ENCODE data around the gene STAT5B. TPM values are rescaled to one million over a fixed set of nuclear protein-coding genes. Genes with fewer than 3 reads are reported as not detected.

The STAT5B gene
- total and polyA plus RNA-seq, 2 of the 13 experiments (the other 11 are each of a cell fraction or from before 2014, with no cell fraction given), result 21.0 to 42.8 TPM

GRCh38 chr17:42193969-42194899, 82.0 kb downstream of the STAT5B start, which contains the start of gene GHDC (continued):
- TF ChIP-seq HOXD1 (CRISPR knock-in tag; IDR thresholded peaks at IDR 0.05), result peak; percentile 63; the same call in 1 of the 2 replicates
- TF ChIP-seq ZNF709 (CRISPR knock-in tag; IDR thresholded peaks at IDR 0.05), result peak; percentile 84
- TF ChIP-seq ZNF841 (CRISPR knock-in tag; IDR thresholded peaks at IDR 0.05; ENCODE audit: borderline replicate concordance), result no peak
- no peak for TF ChIP-seq TIGD3 (CRISPR knock-in tag; IDR thresholded peaks at IDR 0.05; ENCODE audit: borderline replicate concordance)
- 0 out of 2 replicates have a peak, but pooled peaks have one; percentile 53 for TF ChIP-seq ZNF670 (CRISPR knock-in tag; IDR thresholded peaks at IDR 0.05; ENCODE audit: borderline replicate concordance)
- TF ChIP-seq GABPA (IDR thresholded peaks at IDR 0.05; ENCODE audit: low read depth, low read length), result peak; percentile 62
- TF ChIP-seq GABPA (CRISPR knock-in tag; IDR thresholded peaks at IDR 0.05; ENCODE audit: low read depth), result peak; percentile 92
- no peak for TF ChIP-seq FOXO4 (CRISPR knock-in tag; conservative IDR thresholded peaks at IDR 0.05)
- TF ChIP-seq CREM (IDR thresholded peaks at IDR 0.05), result no peak
- TF ChIP-seq CREM (CRISPR knock-in tag; IDR thresholded peaks at IDR 0.05), result no peak
- TF ChIP-seq TAF1 (CRISPR knock-in tag; IDR thresholded peaks at IDR 0.05), result peak; percentile 78; the same call in 1 of the 2 replicates
- TF ChIP-seq ZNF678 (CRISPR knock-in tag; IDR thresholded peaks at IDR 0.05), result no peak
- TF ChIP-seq KDM1A (CRISPR knock-in tag; IDR thresholded peaks at IDR 0.05), result 0 out of 2 replicates have a peak, but pooled peaks have one; percentile 10
- peak; percentile 97; the same call in 1 of the 2 replicates for TF ChIP-seq ZBTB7A (CRISPR knock-in tag; IDR thresholded peaks at IDR 0.05)
- peak; percentile 47 for TF ChIP-seq ZNF331 (CRISPR knock-in tag; IDR thresholded peaks at IDR 0.05)
- TF ChIP-seq ZSCAN25 (CRISPR knock-in tag; IDR thresholded peaks at IDR 0.05), result 0 out of 2 replicates have a peak, but pooled peaks have one; percentile 17
- TF ChIP-seq, protein P1, sequence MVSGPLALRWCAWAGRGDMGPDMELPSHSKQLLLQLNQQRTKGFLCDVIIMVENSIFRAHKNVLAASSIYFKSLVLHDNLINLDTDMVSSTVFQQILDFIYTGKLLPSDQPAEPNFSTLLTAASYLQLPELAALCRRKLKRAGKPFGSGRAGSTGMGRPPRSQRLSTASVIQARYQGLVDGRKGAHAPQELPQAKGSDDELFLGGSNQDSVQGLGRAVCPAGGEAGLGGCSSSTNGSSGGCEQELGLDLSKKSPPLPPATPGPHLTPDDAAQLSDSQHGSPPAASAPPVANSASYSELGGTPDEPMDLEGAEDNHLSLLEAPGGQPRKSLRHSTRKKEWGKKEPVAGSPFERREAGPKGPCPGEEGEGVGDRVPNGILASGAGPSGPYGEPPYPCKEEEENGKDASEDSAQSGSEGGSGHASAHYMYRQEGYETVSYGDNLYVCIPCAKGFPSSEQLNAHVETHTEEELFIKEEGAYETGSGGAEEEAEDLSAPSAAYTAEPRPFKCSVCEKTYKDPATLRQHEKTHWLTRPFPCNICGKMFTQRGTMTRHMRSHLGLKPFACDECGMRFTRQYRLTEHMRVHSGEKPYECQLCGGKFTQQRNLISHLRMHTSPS (CRISPR knock-in tag; IDR thresholded peaks at IDR 0.05; ENCODE audit: low read depth), result 0 out of 2 replicates have a peak, but pooled peaks have one; percentile 68
- TF ChIP-seq, protein P2, sequence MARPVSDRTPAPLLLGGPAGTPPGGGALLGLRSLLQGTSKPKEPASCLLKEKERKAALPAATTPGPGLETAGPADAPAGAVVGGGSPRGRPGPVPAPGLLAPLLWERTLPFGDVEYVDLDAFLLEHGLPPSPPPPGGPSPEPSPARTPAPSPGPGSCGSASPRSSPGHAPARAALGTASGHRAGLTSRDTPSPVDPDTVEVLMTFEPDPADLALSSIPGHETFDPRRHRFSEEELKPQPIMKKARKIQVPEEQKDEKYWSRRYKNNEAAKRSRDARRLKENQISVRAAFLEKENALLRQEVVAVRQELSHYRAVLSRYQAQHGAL (CRISPR knock-in tag; IDR thresholded peaks at IDR 0.05; ENCODE audit: not compliant biosample characterization), result no peak
- TF ChIP-seq RAD51 (IDR thresholded peaks at IDR 0.05; ENCODE audit: borderline replicate concordance), result 0 out of 2 replicates have a peak, but pooled peaks have one; percentile 22
- TF ChIP-seq DR1 (CRISPR knock-in tag; IDR thresholded peaks at IDR 0.05), result peak; percentile 48; the same call in 1 of the 2 replicates
- TF ChIP-seq DRAP1 (CRISPR knock-in tag; IDR thresholded peaks at IDR 0.05), result peak; percentile 94
- TF ChIP-seq MXD3 (CRISPR knock-in tag; IDR thresholded peaks at IDR 0.05), result peak; percentile 83; the same call in 1 of the 2 replicates
